Left kidney (tissue), 8 donors: Measurements from ENCODE around the gene MAPK1IP1L. TPM values are rescaled to one million over a fixed set of nuclear protein-coding genes. Genes with fewer than 3 reads are reported as not detected.
"Not testable (repeated sequence)": the region's sequence is repeated elsewhere in the genome, so short reads cannot be mapped to it uniquely, and the experiment has no call there.

ENCODE experiments used
- DNase-seq: peaks from one replicate; pipeline ENCODE4 v3.0.0-alpha.2; 2013
- long read RNA-seq, 8 donors: transcript quantifications; one replicate each; lab custom pipeline, GENCODE V29; 2026
- polyA plus RNA-seq: library from polyadenylated mRNA; unstranded; fragments of 120-200 nt; gene quantifications from one replicate; pipeline ENCODE4 v1.2.1, GENCODE V29; 2013; ENCODE audit not compliant: insufficient read length

The MAPK1IP1L gene
- polyA plus RNA-seq: 106 TPM
- long read RNA-seq, donor 1, partial matches to known transcripts: 107 of 203 reads
- long read RNA-seq, donor 1, other reads (novel, unspliced or antisense): 93 of 203 reads
- long read RNA-seq, donor 2, transcript MAPK1IP1L-203 (2 exons, 565 nt): major isoform, 8 of 115 reads
- long read RNA-seq, donor 2, partial matches to known transcripts: 87 of 115 reads
- long read RNA-seq, donor 2, other reads (novel, unspliced or antisense): 20 of 115 reads
- long read RNA-seq, donor 3, partial matches to known transcripts: 153 of 166 reads
- long read RNA-seq, donor 3, other reads (novel, unspliced or antisense): 11 of 166 reads
- long read RNA-seq, donor 4, partial matches to known transcripts: 6 of 13 reads
- long read RNA-seq, donor 4, other reads (novel, unspliced or antisense): 6 of 13 reads
- long read RNA-seq, donor 5, partial matches to known transcripts: 48 of 100 reads
- long read RNA-seq, donor 5, other reads (novel, unspliced or antisense): 50 of 100 reads
- long read RNA-seq, donor 6, transcript MAPK1IP1L-203 (2 exons, 565 nt): major isoform, 8 of 158 reads
- long read RNA-seq, donor 6, partial matches to known transcripts: 82 of 158 reads
- long read RNA-seq, donor 6, other reads (novel, unspliced or antisense): 68 of 158 reads
- long read RNA-seq, donor 7, transcript MAPK1IP1L-203 (2 exons, 565 nt): major isoform, 7 of 199 reads
- long read RNA-seq, donor 7, partial matches to known transcripts: 108 of 199 reads
- long read RNA-seq, donor 7, other reads (novel, unspliced or antisense): 84 of 199 reads
- long read RNA-seq, donor 8, partial matches to known transcripts: 14 of 44 reads
- long read RNA-seq, donor 8, other reads (novel, unspliced or antisense): 30 of 44 reads

- DNase-seq: peak; percentile 94
Measured at GRCh38 chr14:55051423-55052268, at the start of gene MAPK1IP1L. TSS of gene MAPK1IP1L (plus strand) at chr14:55051647. CDS start at chr14:55061684, 10,037 bp downstream.

GRCh38 chr14:55005071-55005470 lies 46.4 kb upstream of the MAPK1IP1L start:
- no peak for DNase-seq

GRCh38 chr14:55015006-55015405 lies 36.4 kb upstream of the MAPK1IP1L start:
- no peak for DNase-seq

GRCh38 chr14:55019968-55020554 lies 31.4 kb upstream of the MAPK1IP1L start:
- no peak for DNase-seq

GRCh38 chr14:55024365-55024764 lies 27.1 kb upstream of the MAPK1IP1L start:
- DNase-seq: not testable (repeated sequence)

- no peak for DNase-seq
Measured at GRCh38 chr14:55025948-55026347, 25.5 kb upstream of the MAPK1IP1L start.

- DNase-seq: peak; percentile 4
Measured at GRCh38 chr14:55026441-55026792, 25.0 kb upstream of the MAPK1IP1L start.

- DNase-seq: peak; percentile 91
Measured at GRCh38 chr14:55026793-55027561, 24.5 kb upstream of the MAPK1IP1L start, which contains the start of the genes SOCS4 and WDHD1. TSS of gene SOCS4 (plus strand) at chr14:55027236. CDS start at chr14:55043042, 15,806 bp downstream. TSS of gene WDHD1 (minus strand) at chr14:55027099. CDS start at chr14:55026787, 312 bp downstream.

- DNase-seq: peak; percentile 20
Measured at GRCh38 chr14:55028066-55028465, 23.4 kb upstream of the MAPK1IP1L start.

GRCh38 chr14:55028476-55028875 lies 23.0 kb upstream of the MAPK1IP1L start:
- DNase-seq: no peak

- no peak for DNase-seq
Measured at GRCh38 chr14:55031190-55031589, 20.3 kb upstream of the MAPK1IP1L start.

GRCh38 chr14:55037995-55038394 lies 13.5 kb upstream of the MAPK1IP1L start:
- DNase-seq: not testable (repeated sequence)

- DNase-seq: no peak
Measured at GRCh38 chr14:55038708-55039107, 12.7 kb upstream of the MAPK1IP1L start.

GRCh38 chr14:55043528-55043927 lies 7.9 kb upstream of the MAPK1IP1L start:
- no peak for DNase-seq

GRCh38 chr14:55045087-55045486 lies 6.4 kb upstream of the MAPK1IP1L start:
- no peak for DNase-seq

GRCh38 chr14:55047301-55048053 lies 4.0 kb upstream of the MAPK1IP1L start:
- no peak for DNase-seq

- DNase-seq: no peak
Measured at GRCh38 chr14:55048900-55049436, 2.5 kb upstream of the MAPK1IP1L start.

- DNase-seq: no peak
Measured at GRCh38 chr14:55051165-55051422, 353 bp upstream of the MAPK1IP1L start.

GRCh38 chr14:55052269-55052930 lies 953 bp downstream of the MAPK1IP1L start:
- peak; percentile 45 for DNase-seq
